H1 (cell line): Measurements from ENCODE around the gene PLCB3. TPM values are rescaled to one million over a fixed set of nuclear protein-coding genes. Genes with fewer than 3 reads are reported as not detected.
A peak's percentile ranks its signal among the peaks of the same experiment; 100 is the strongest.

Experiments used
- CTCF ChIA-PET: fragments of 300-600 bp; sonication (Branson Sonifier 250); formaldehyde crosslinking; loops from one replicate; lab custom pipeline; 2021; ENCODE audit not compliant: partially characterized antibody; lab: Charles Lee
- POLR2A ChIA-PET: fragments of 300-600 bp; sonication (Branson Sonifier 250); formaldehyde crosslinking; loops from one replicate; lab custom pipeline; 2021; ENCODE audit warnings: inconsistent platforms; ENCODE audit not compliant: partially characterized antibody; lab: Charles Lee
- DNase-seq, 2 experiments: peaks; one replicate each; pipeline versions ENCODE4 v3.0.0 to v3.0.0-alpha.2; 2010 to 2022; ENCODE audit warnings: low spot score in 2 of 2, low read depth in 1 of 2, mixed read lengths in 1 of 2
- FAIRE-seq: peaks from 2 replicates; lab custom pipeline; 2011; peaks lifted over from hg19 to GRCh38; lab: Jason Lieb, UNC
- H2AFZ ChIP-seq: 2 replicates; pipeline ENCODE4 v1.8.1; 2012; ENCODE audit warnings: low read length, inconsistent platforms
- H2AK5ac ChIP-seq: 2 replicates; pipeline ENCODE4 v1.6.1; 2013; ENCODE audit warnings: low read depth, low read length
- H2BK120ac ChIP-seq: replicated peaks from 2 replicates; pipeline ENCODE3; 2013; ENCODE audit warnings: low read depth, low read length, inconsistent platforms
- H2BK12ac ChIP-seq: 2 replicates; pipeline ENCODE4 v1.6.1; 2013; ENCODE audit warnings: low read depth, low read length
- H2BK15ac ChIP-seq: 2 replicates; pipeline ENCODE4 v1.6.1; 2013; ENCODE audit warnings: low read length
- H2BK20ac ChIP-seq: 2 replicates; pipeline ENCODE4 v1.6.1; 2013; ENCODE audit warnings: low read length
- H2BK5ac ChIP-seq: 2 replicates; pipeline ENCODE4 v1.6.1; 2013; ENCODE audit warnings: low read depth, low read length
- H3K14ac ChIP-seq: 2 replicates; pipeline ENCODE4 v1.6.1; 2013; ENCODE audit warnings: inconsistent platforms; ENCODE audit not compliant: insufficient read length
- H3K18ac ChIP-seq: 2 replicates; pipeline ENCODE4 v1.6.1; 2013; ENCODE audit warnings: low read length; ENCODE audit errors: extremely low read depth
- H3K23ac ChIP-seq: 2 replicates; pipeline ENCODE4 v1.6.1; 2013; ENCODE audit warnings: inconsistent platforms; ENCODE audit not compliant: insufficient read length
- H3K23me2 ChIP-seq: 2 replicates; pipeline ENCODE4 v1.6.1; 2013; ENCODE audit warnings: low read depth, low read length
- H3K27ac ChIP-seq: 2 replicates; pipeline ENCODE4 v1.6.1; 2011; ENCODE audit warnings: low read depth, low read length, inconsistent platforms
- H3K27me3 ChIP-seq, 4 experiments: replicated peaks in 1 of 4; 1 replicate in 1 of 4; 2 replicates in 3 of 4; pipeline versions ENCODE4 v1.6.1 to v1.8.1; 2011 to 2013; ENCODE audit warnings: low read length in 3 of 4, mild to moderate bottlenecking in 3 of 4, inconsistent platforms in 2 of 4, mixed read lengths in 2 of 4, moderate library complexity in 1 of 4; ENCODE audit not compliant: control insufficient read depth in 3 of 4, insufficient read depth in 3 of 4; ENCODE audit errors: extremely low read depth in 1 of 4
- H3K36me3 ChIP-seq, 4 experiments: 2 replicates each; pipeline versions ENCODE4 v1.6.1 to v1.8.1; 2011 to 2013; ENCODE audit warnings: mild to moderate bottlenecking in 4 of 4, low read length in 3 of 4, moderate library complexity in 2 of 4, control low read depth in 1 of 4, inconsistent platforms in 1 of 4; ENCODE audit not compliant: insufficient read depth in 4 of 4, control insufficient read depth in 2 of 4
- H3K4ac ChIP-seq: replicated peaks from 2 replicates; pipeline ENCODE3; 2013; ENCODE audit warnings: low read length, low read depth, mixed read lengths, inconsistent platforms; ENCODE audit not compliant: insufficient read length
- H3K4me1 ChIP-seq, 4 experiments: replicated peaks in 1 of 4; 1 replicate in 1 of 4; 2 replicates in 3 of 4; pipeline versions ENCODE4 v1.6.1 to v1.8.1; 2011 to 2013; ENCODE audit warnings: low read length in 3 of 4, inconsistent platforms in 2 of 4, mixed read lengths in 1 of 4; ENCODE audit not compliant: insufficient read depth in 4 of 4, control insufficient read depth in 3 of 4
- H3K4me2 ChIP-seq, 2 experiments: 2 replicates each; pipeline versions ENCODE4 v1.6.1 to v1.8.1; 2011 to 2013; ENCODE audit warnings: low read depth in 2 of 2, low read length in 2 of 2, control low read depth in 1 of 2, inconsistent platforms in 1 of 2, mild to moderate bottlenecking in 1 of 2; ENCODE audit not compliant: insufficient read depth in 1 of 2
- H3K4me3 ChIP-seq, 4 experiments: fragments of 200-600, 300-600 bp in 1 of 4; sonication (generic), shearing (Covaris generic), sonication (Bioruptor Twin) in 1 of 4; 2 replicates each; pipeline versions ENCODE4 v1.5.1 to v1.8.1; 2011 to 2016; ENCODE audit warnings: low read length in 4 of 4, low read depth in 3 of 4, control low read depth in 2 of 4, inconsistent platforms in 2 of 4, mild to moderate bottlenecking in 2 of 4, mixed read lengths in 1 of 4, moderate library complexity in 1 of 4; ENCODE audit not compliant: insufficient read depth in 2 of 4; ENCODE audit errors: extremely low read depth in 1 of 4
- H3K56ac ChIP-seq: replicated peaks from 2 replicates; pipeline ENCODE3; 2013; ENCODE audit warnings: low read depth, mild to moderate bottlenecking, mixed read lengths, low read length, inconsistent platforms; ENCODE audit not compliant: insufficient read length
- H3K79me1 ChIP-seq: 2 replicates; pipeline ENCODE4 v1.6.1; 2013; ENCODE audit warnings: low read depth, low read length, control low read depth
- H3K79me2 ChIP-seq, 2 experiments: 2 replicates each; pipeline versions ENCODE4 v1.6.1 to v1.8.1; 2012 to 2013; ENCODE audit warnings: low read length in 2 of 2, mild to moderate bottlenecking in 2 of 2, inconsistent platforms in 1 of 2; ENCODE audit not compliant: insufficient read depth in 2 of 2, control insufficient read depth in 1 of 2
- H3K9ac ChIP-seq, 4 experiments: replicated peaks in 1 of 4; 1 replicate in 1 of 4; 2 replicates in 3 of 4; pipeline versions ENCODE4 v1.6.1 to v1.8.1; 2011 to 2013; ENCODE audit warnings: low read depth in 3 of 4, low read length in 3 of 4, control low read depth in 2 of 4, mild to moderate bottlenecking in 2 of 4, moderate library complexity in 2 of 4, inconsistent platforms in 1 of 4; ENCODE audit errors: extremely low read depth in 1 of 4
- H3K9me3 ChIP-seq, 2 experiments: 2 replicates each; pipeline versions ENCODE4 v1.6.1 to v1.8.1; 2012 to 2013; ENCODE audit warnings: mild to moderate bottlenecking in 2 of 2, moderate library complexity in 2 of 2, control low read depth in 1 of 2, inconsistent platforms in 1 of 2, low read depth in 1 of 2, low read length in 1 of 2, mixed read lengths in 1 of 2; ENCODE audit not compliant: insufficient read depth in 2 of 2
- H4K20me1 ChIP-seq, 2 experiments: replicated peaks in 1 of 2; 2 replicates each; pipeline versions ENCODE3 to v1.8.1; 2011 to 2013; ENCODE audit warnings: inconsistent platforms in 2 of 2, low read length in 2 of 2, mild to moderate bottlenecking in 1 of 2; ENCODE audit not compliant: insufficient read depth in 2 of 2, control insufficient read depth in 1 of 2
- H4K5ac ChIP-seq: 2 replicates; pipeline ENCODE4 v1.6.1; 2013; ENCODE audit warnings: low read length, low read depth, mixed read lengths, inconsistent platforms; ENCODE audit not compliant: insufficient read length
- H4K8ac ChIP-seq: 2 replicates; pipeline ENCODE4 v1.8.0; 2013; ENCODE audit warnings: mild to moderate bottlenecking, moderate library complexity, low read length, inconsistent platforms; ENCODE audit not compliant: insufficient read depth; ENCODE audit errors: extremely low read depth
- H4K91ac ChIP-seq: replicated peaks from 2 replicates; pipeline ENCODE3; 2013; ENCODE audit warnings: low read length, mixed read lengths, inconsistent platforms; ENCODE audit not compliant: insufficient read length
- ATF3 ChIP-seq: IDR thresholded peaks from 2 replicates; pipeline ENCODE4 v1.6.1; 2011; ENCODE audit warnings: low read depth, mild to moderate bottlenecking, low read length; ENCODE audit not compliant: insufficient read depth
- BACH1 ChIP-seq: IDR thresholded peaks from 2 replicates; pipeline ENCODE4 v1.6.1; 2012; ENCODE audit warnings: low read length, improper control_type of control experiment
- BCL11A ChIP-seq, 2 experiments: IDR thresholded peaks; one replicate each; pipeline ENCODE4 v1.6.1; 2011; ENCODE audit warnings: low read depth in 2 of 2, low read length in 2 of 2, mild to moderate bottlenecking in 2 of 2
- EGR1 ChIP-seq: IDR thresholded peaks from 2 replicates; pipeline ENCODE4 v1.6.1; 2011; ENCODE audit warnings: low read depth, low read length, borderline replicate concordance
- HDAC2 ChIP-seq, 2 experiments: fragments of 300-600 bp in 1 of 2; sonication (generic) in 1 of 2; IDR thresholded peaks; 2 replicates each; pipeline ENCODE4 v1.6.1; 2011 to 2012; ENCODE audit warnings: low read depth in 2 of 2, low read length in 2 of 2, mild to moderate bottlenecking in 2 of 2, moderate library complexity in 2 of 2, borderline replicate concordance in 1 of 2, inconsistent platforms in 1 of 2
- MAX ChIP-seq: IDR thresholded peaks from 2 replicates; pipeline ENCODE4 v1.6.1; 2012; ENCODE audit warnings: inconsistent platforms
- RFX5 ChIP-seq: IDR thresholded peaks from 2 replicates; pipeline ENCODE4 v1.6.1; 2011; ENCODE audit warnings: low read depth, low read length, improper control_type of control experiment, borderline replicate concordance
- RXRA ChIP-seq: IDR thresholded peaks from 2 replicates; pipeline ENCODE4 v1.6.1; 2011; ENCODE audit warnings: low read depth, mild to moderate bottlenecking, low read length, moderate library complexity; ENCODE audit not compliant: insufficient read depth
- SAP30 ChIP-seq: fragments of 300-600 bp; sonication (generic); IDR thresholded peaks from 2 replicates; pipeline ENCODE4 v1.7.1; 2012; ENCODE audit warnings: low read length, moderate library complexity, mild to moderate bottlenecking, inconsistent platforms; ENCODE audit not compliant: insufficient read depth, insufficient replicate concordance
- TEAD4 ChIP-seq: IDR thresholded peaks from 2 replicates; pipeline ENCODE4 v1.6.1; 2012; ENCODE audit warnings: low read depth, low read length, inconsistent platforms, mixed read lengths
- WGBS, 2 experiments: shearing (Covaris generic) in 1 of 2; methylation state at CpG; one replicate each; pipeline versions ENCODE4 v1.1.6 to v1.1.7; 2013 to 2015; ENCODE audit warnings: low lambda C conversion rate in 2 of 2, mixed read lengths in 2 of 2, inconsistent platforms in 1 of 2, low coverage in 1 of 2, missing lambda C conversion rate in 1 of 2; ENCODE audit not compliant: insufficient replicate concordance in 2 of 2, insufficient coverage in 1 of 2, insufficient read length in 1 of 2; ENCODE audit errors: extremely low coverage in 1 of 2, missing lambda C conversion rate in 1 of 2; 5-methylcytosine and 5-hydroxymethylcytosine counted together
- polyA plus RNA-seq, 7 experiments: library from polyadenylated mRNA; depleted of rRNA in 3 of 7; stranded (reverse) in 5 of 7; unstranded in 2 of 7; fragments of >200 nt in 5 of 7; fragments of 200-250 nt in 2 of 7; gene quantifications; 1 replicate in 5 of 7; 2 replicates in 1 of 7; 4 replicates in 1 of 7; pipeline versions ENCODE4 v1.2.1 to v1.2.3, GENCODE V29; 2011 to 2013; ENCODE audit warnings: missing spikeins in 2 of 7, mixed read lengths in 2 of 7
- total RNA-seq: library from RNA; stranded (reverse); fragmentation: NEBNext Ultra II Directional; extraction: Animal tissue kit (Norgen Biotek cat#: 25700); gene quantifications from 2 replicates; pipeline ENCODE4 v1.2.1, GENCODE V29; 2021

Gene PLCB3
- total and polyA plus RNA-seq, 2 of the 8 experiments (the other 6 are each of a cell fraction or from before 2014, with no cell fraction given): 47.2 to 104 TPM

GRCh38 chr11:64269540-64270220 lies 18.4 kb downstream of the PLCB3 start:
- Histone ChIP-seq H4K91ac (no peak overlapping the region), H3K79me1 (no peaks in the 10 kb centered on the region; the same call in 1 of the 2 replicates), H3K23me2 (peaks cover 4% of the 10 kb centered on the region), H3K79me2 (0 out of 4 replicates have a peak, but pooled peaks cover 0 to 4% of the 10 kb centered on the region in 2 experiments), H2BK15ac (peak overlapping the region; percentile 99; the same call in 1 of the 2 replicates), H3K4me3 (peak overlapping the region; percentile 70 to 84 (median 82)), H3K36me3 (peaks cover 9 to 20% (median 12%) of the 10 kb centered on the region in 4 experiments), H3K23ac (no peak overlapping the region), H2AFZ (no peak overlapping the region), H3K4me1 (peaks cover 0 to 11% (median 5%) of the 10 kb centered on the region in 4 experiments; a peak in 5 of 7 replicates), H3K9ac (peak overlapping the region; percentile 28 to 88 (median 73); a peak in 6 of 7 replicates), H2BK5ac (peak overlapping the region; percentile 96), H3K4ac (no peak overlapping the region), H3K14ac (no peak overlapping the region), H4K5ac (peak overlapping the region; percentile 90), H2BK20ac (no peak overlapping the region), H3K9me3 (no peaks in the 10 kb centered on the region), H4K8ac (peak overlapping the region; percentile 79), H2BK12ac (no peak overlapping the region), H3K27me3 (no peaks in the 10 kb centered on the region), H4K20me1 (peaks cover 0 to 2% of the 10 kb centered on the region in 2 experiments), H2AK5ac (no peak overlapping the region), H3K18ac (peak overlapping the region; percentile 52; the same call in 1 of the 2 replicates), H2BK120ac (no peak overlapping the region), H3K27ac (peak overlapping the region; percentile 88), H3K4me2 (peak overlapping the region; percentile 80 to 86), H3K56ac (peak overlapping the region; percentile 78)
- whole genome bisulfite sequencing, 2 experiments: 0% methylated on average over 55 of the region's 58 CpGs; no CpG with 5 or more reads in 1 of the 2 experiments
- FAIRE-seq: peak; percentile 71
- ChIA-PET POLR2A (interaction anchor here (0.5 to 11.9 kb wide), 28 partner anchors 13 to 1419 kb away, joined by 3 to 352 read pairs (median 6); partner anchors contain the start of genes BAD, ESRRA, FERMT3 and FKBP2), CTCF (interaction anchor here (0.9 to 13.7 kb wide), 13 partner anchors 12 to 85 kb away, joined by 3 to 168 read pairs (median 6); partner anchors contain the start of genes BAD, CATSPERZ, ESRRA and PLCB3)
- peak; percentile 95 to 98 for DNase-seq
- no peak for TF ChIP-seq RFX5
- peak; percentile 66; the same call in 1 of the 2 replicates for TF ChIP-seq BACH1
- no peak for TF ChIP-seq BCL11A (IDR thresholded peaks at IDR 0.05; ENCODE audit: low read depth in 2 of 2, low read length in 2 of 2)
- no peak for TF ChIP-seq HDAC2 (IDR thresholded peaks at IDR 0.05; ENCODE audit: borderline replicate concordance in 1 of 2, low read depth in 2 of 2, low read length in 2 of 2)
- TF ChIP-seq ATF3: peak; percentile 81; the same call in 1 of the 2 replicates
- no peak for TF ChIP-seq TEAD4
- no peak for TF ChIP-seq SAP30
- TF ChIP-seq EGR1: peak; percentile 92
- TF ChIP-seq MAX: 0 out of 2 replicates have a peak, but pooled peaks have one; percentile 17
- no peak for TF ChIP-seq RXRA
